Fibroblast of lung (primary cell): Measurements from ENCODE around the gene APAF1. TPM values are rescaled to one million over a fixed set of nuclear protein-coding genes. Genes with fewer than 3 reads are reported as not detected.
"Not testable (repeated sequence)": the region's sequence is repeated elsewhere in the genome, so short reads cannot be mapped to it uniquely, and the experiment has no call there.

Source experiments
- DNase-seq, 2 donors: peaks; one replicate each; pipeline versions ENCODE4 v3.0.0 to v3.0.0-alpha.2; 2010; ENCODE audit warnings: low read depth in 2 of 2
- H2AFZ ChIP-seq: 2 replicates; pipeline ENCODE4 v1.5.1; 2012; ENCODE audit warnings: low read length, control low read depth, inconsistent platforms
- H3K27ac ChIP-seq: 2 replicates; pipeline ENCODE4 v1.5.1; 2011; ENCODE audit warnings: low read length, control low read depth; ENCODE audit not compliant: insufficient read depth
- H3K27me3 ChIP-seq: 2 replicates; pipeline ENCODE4 v1.5.1; 2011; ENCODE audit warnings: mild to moderate bottlenecking, low read length; ENCODE audit not compliant: control insufficient read depth, insufficient read depth
- H3K36me3 ChIP-seq: 2 replicates; pipeline ENCODE4 v1.5.1; 2011; ENCODE audit warnings: low read length; ENCODE audit not compliant: control insufficient read depth, insufficient read depth
- H3K4me1 ChIP-seq: 2 replicates; pipeline ENCODE4 v1.5.1; 2011; ENCODE audit warnings: low read length; ENCODE audit not compliant: control insufficient read depth, insufficient read depth; ENCODE audit errors: extremely low read depth
- H3K4me2 ChIP-seq: 2 replicates; pipeline ENCODE4 v1.5.1; 2011; ENCODE audit warnings: low read length, control low read depth; ENCODE audit not compliant: insufficient read depth; ENCODE audit errors: extremely low read depth
- H3K4me3 ChIP-seq, 4 experiments: fragments of 200-600 bp in 1 of 4; sonication (generic) in 1 of 4; replicated peaks in 1 of 4; 2 replicates each; pipeline ENCODE4 v1.5.1; 2011 to 2016; ENCODE audit warnings: low read length in 4 of 4, low read depth in 3 of 4, mild to moderate bottlenecking in 3 of 4, control low read depth in 2 of 4, inconsistent platforms in 1 of 4, mixed read lengths in 1 of 4; ENCODE audit not compliant: insufficient read depth in 1 of 4; ENCODE audit errors: control extremely low read depth in 1 of 4
- H3K79me2 ChIP-seq: 2 replicates; pipeline ENCODE4 v1.5.1; 2012; ENCODE audit warnings: mild to moderate bottlenecking, low read length, inconsistent platforms; ENCODE audit not compliant: control insufficient read depth, insufficient read depth
- H3K9ac ChIP-seq: 2 replicates; pipeline ENCODE4 v1.5.1; 2011; ENCODE audit warnings: mild to moderate bottlenecking, low read length, control low read depth; ENCODE audit not compliant: insufficient read depth
- H3K9me3 ChIP-seq: 2 replicates; pipeline ENCODE4 v1.5.1; 2012; ENCODE audit warnings: low read depth, low read length; ENCODE audit not compliant: control insufficient read depth, insufficient read depth
- H4K20me1 ChIP-seq: 2 replicates; pipeline ENCODE4 v1.5.1; 2011; ENCODE audit warnings: low read length; ENCODE audit not compliant: control insufficient read depth, insufficient read depth; ENCODE audit errors: extremely low read depth
- CTCF ChIP-seq, 2 donors: IDR thresholded peaks in 1 of 2; conservative IDR thresholded peaks in 1 of 2; 1 replicate in 1 of 2; 2 replicates in 1 of 2; pipeline ENCODE4 v1.5.1; 2011 to 2012; ENCODE audit warnings: low read length in 2 of 2, control low read depth in 1 of 2, inconsistent platforms in 1 of 2, low read depth in 1 of 2, mild to moderate bottlenecking in 1 of 2
- EZH2 ChIP-seq: IDR thresholded peaks from 2 replicates; pipeline ENCODE4 v1.5.1; 2012; ENCODE audit warnings: low read length, control low read depth, mild to moderate bottlenecking; ENCODE audit errors: missing control alignments
- polyA plus RNA-seq, 2 donors: library from polyadenylated mRNA; depleted of rRNA in 1 of 2; stranded (reverse) in 1 of 2; unstranded in 1 of 2; fragments of >200 nt; gene quantifications; 2 replicates each; pipeline ENCODE4 v1.2.1, GENCODE V29; 2011 to 2012; ENCODE audit warnings: missing spikeins in 1 of 2
- total RNA-seq: library from RNA; depleted of rRNA; stranded (reverse); fragments of >200 nt; gene quantifications from 2 replicates; pipeline ENCODE4 v1.2.1, GENCODE V29; 2014

Gene APAF1
- total and polyA plus RNA-seq, 2 donors (not counting 1 experiment from before 2014, with no cell fraction given), result 13.6 to 23.3 TPM

GRCh38 chr12:98638009-98638408 is 7.1 kb upstream of the APAF1 start:
- Histone ChIP-seq H4K20me1 (no peaks in the 10 kb centered on the region), H3K79me2 (peaks cover 76% of the 10 kb centered on the region), H3K4me1 (peaks cover 4% of the 10 kb centered on the region), H3K36me3 (peaks cover 2% of the 10 kb centered on the region), H3K27me3 (no peaks in the 10 kb centered on the region), H3K4me2 (no peak overlapping the region), H3K9me3 (no peaks in the 10 kb centered on the region), H2AFZ (no peak overlapping the region), H3K4me3 (no peak overlapping the region), H3K27ac (no peak overlapping the region), H3K9ac (no peak overlapping the region)
- TF ChIP-seq CTCF (conservative IDR thresholded peaks at IDR 0.05 in 1 of 2, IDR thresholded peaks at IDR 0.05 in 1 of 2; ENCODE audit: low read depth in 1 of 2, low read length in 2 of 2) (no peak), EZH2 (no peak)
- DNase-seq, result no peak

- Histone ChIP-seq H3K79me2 (peaks cover 81% of the 10 kb centered on the region), H2AFZ (no peak overlapping the region), H3K27ac (no peak overlapping the region), H4K20me1 (no peaks in the 10 kb centered on the region), H3K4me1 (peaks cover 4% of the 10 kb centered on the region), H3K36me3 (no peaks in the 10 kb centered on the region), H3K9ac (no peak overlapping the region), H3K4me3 (no peak overlapping the region), H3K27me3 (no peaks in the 10 kb centered on the region), H3K4me2 (no peak overlapping the region), H3K9me3 (no peaks in the 10 kb centered on the region)
- DNase-seq, result no peak
- no peak for TF ChIP-seq EZH2
- no peak for TF ChIP-seq CTCF (conservative IDR thresholded peaks at IDR 0.05 in 1 of 2, IDR thresholded peaks at IDR 0.05 in 1 of 2; ENCODE audit: low read depth in 1 of 2, low read length in 2 of 2)
Observed at GRCh38 chr12:98639491-98639890, 5.6 kb upstream of the APAF1 start.

- H3K79me2 ChIP-seq, result peaks cover 92% of the 10 kb centered on the region
- not testable (repeated sequence) for H3K9ac ChIP-seq, H3K27me3 ChIP-seq, H3K9me3 ChIP-seq, H3K27ac ChIP-seq, H4K20me1 ChIP-seq, H3K36me3 ChIP-seq, H3K4me1 ChIP-seq, H2AFZ ChIP-seq, DNase-seq
- H3K4me2 ChIP-seq, result peak overlapping the region; percentile 57
- H3K4me3 ChIP-seq, result peak overlapping the region in 3 of 4 experiments; percentile 66 to 98 (median 81)
Observed at GRCh38 chr12:98642801-98643200, 2.3 kb upstream of the APAF1 start.
